K562 (cell line): ENCODE data around the gene HNRNPD. TPM values are rescaled to one million over a fixed set of nuclear protein-coding genes. Genes with fewer than 3 reads are reported as not detected.

Experiments used
- GABPB2 ChIP-seq: fragments of 250-450 bp; sonication (Bioruptor Pico); conservative IDR thresholded peaks from 2 replicates; pipeline ENCODE4 v1.5.1; 2021; ENCODE audit warnings: mild to moderate bottlenecking
- ILF3 ChIP-seq: fragments of 450-650 bp; IDR thresholded peaks from 2 replicates; pipeline ENCODE4 v1.6.1; 2018; ENCODE audit warnings: antibody characterized with exemption, mild to moderate bottlenecking, moderate library complexity, borderline replicate concordance
- LARP7 ChIP-seq: fragments of 450-650 bp; IDR thresholded peaks from 2 replicates; pipeline ENCODE4 v1.6.1; 2016
- MLLT1 ChIP-seq, 2 experiments: fragments of 450-650 bp; IDR thresholded peaks; 2 replicates each; pipeline ENCODE4 v1.6.1; 2016
- PKNOX1 ChIP-seq: fragments of 450-650 bp; IDR thresholded peaks from 2 replicates; pipeline ENCODE4 v1.6.1; 2016
- RREB1 ChIP-seq: fragments of 250-450 bp; sonication (Bioruptor Pico); IDR thresholded peaks from 2 replicates; pipeline ENCODE4 v1.4.0; 2020
- SAFB ChIP-seq: fragments of 200-400 bp; formaldehyde crosslinking; IDR thresholded peaks from 2 replicates; pipeline ENCODE4 v1.6.1; 2017; ENCODE audit warnings: low read depth, low read length, borderline replicate concordance
- ZNF655 ChIP-seq: fragments of 250-450 bp; sonication (Bioruptor Pico); IDR thresholded peaks from 2 replicates; pipeline ENCODE4 v1.5.0; 2021
- polyA plus RNA-seq, 8 experiments: library from polyadenylated mRNA; depleted of rRNA in 4 of 8; stranded (reverse) in 5 of 8; unstranded in 3 of 8; fragments of >200 nt; fragmentation: Nextera tagmentation in 2 of 8; fragmentation: Illumina TruSeq in 1 of 8; extraction: Ambion mirVana in 2 of 8; extraction: Trizol in 1 of 8; gene quantifications; 2 replicates each; pipeline versions ENCODE4 v1.2.1 to v1.2.3, GENCODE V29; 2011 to 2014; ENCODE audit warnings: inconsistent platforms in 1 of 8, missing spikeins in 1 of 8
- total RNA-seq, 7 experiments: library from RNA; depleted of rRNA in 6 of 7; stranded (reverse); fragments of >200 nt in 6 of 7; fragmentation: Illumina TruSeq in 2 of 7; extraction: Trizol in 2 of 7; gene quantifications; 2 replicates each; pipeline versions ENCODE4 v1.2.1 to v1.2.3, GENCODE V29; 2011 to 2021; ENCODE audit warnings: low replicate concordance in 1 of 7
- TF ChIP-seq, protein P1 (sequence below): IDR thresholded peaks from 2 replicates; pipeline ENCODE4 v1.6.1; 2011; ENCODE audit warnings: borderline replicate concordance, low read depth, mild to moderate bottlenecking, moderate library complexity, low read length; ENCODE audit not compliant: insufficient read depth, poor library complexity, severe bottlenecking
- TF ChIP-seq, protein P2 (sequence below): fragments of 250-450 bp; sonication (Bioruptor Pico); IDR thresholded peaks from 2 replicates; pipeline ENCODE4 v1.8.0; 2021; ENCODE audit warnings: moderate library complexity, mild to moderate bottlenecking, inconsistent platforms

The HNRNPD gene
- total and polyA plus RNA-seq, 9 of the 15 experiments (the other 6 are each of a cell fraction or from before 2014, with no cell fraction given) = 92.4 to 955 (median 160) TPM

- TF ChIP-seq ILF3 = no peak
- TF ChIP-seq, protein P1, sequence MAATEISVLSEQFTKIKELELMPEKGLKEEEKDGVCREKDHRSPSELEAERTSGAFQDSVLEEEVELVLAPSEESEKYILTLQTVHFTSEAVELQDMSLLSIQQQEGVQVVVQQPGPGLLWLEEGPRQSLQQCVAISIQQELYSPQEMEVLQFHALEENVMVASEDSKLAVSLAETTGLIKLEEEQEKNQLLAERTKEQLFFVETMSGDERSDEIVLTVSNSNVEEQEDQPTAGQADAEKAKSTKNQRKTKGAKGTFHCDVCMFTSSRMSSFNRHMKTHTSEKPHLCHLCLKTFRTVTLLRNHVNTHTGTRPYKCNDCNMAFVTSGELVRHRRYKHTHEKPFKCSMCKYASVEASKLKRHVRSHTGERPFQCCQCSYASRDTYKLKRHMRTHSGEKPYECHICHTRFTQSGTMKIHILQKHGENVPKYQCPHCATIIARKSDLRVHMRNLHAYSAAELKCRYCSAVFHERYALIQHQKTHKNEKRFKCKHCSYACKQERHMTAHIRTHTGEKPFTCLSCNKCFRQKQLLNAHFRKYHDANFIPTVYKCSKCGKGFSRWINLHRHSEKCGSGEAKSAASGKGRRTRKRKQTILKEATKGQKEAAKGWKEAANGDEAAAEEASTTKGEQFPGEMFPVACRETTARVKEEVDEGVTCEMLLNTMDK = peak; percentile 34
- TF ChIP-seq GABPB2 = no peak
- TF ChIP-seq PKNOX1 = no peak; the same call in 1 of the 2 replicates
- TF ChIP-seq ZNF655 = no peak
- peak; percentile 74 to 98; a peak in 2 of 4 replicates for TF ChIP-seq MLLT1 (IDR thresholded peaks at IDR 0.05)
- TF ChIP-seq, protein P2, sequence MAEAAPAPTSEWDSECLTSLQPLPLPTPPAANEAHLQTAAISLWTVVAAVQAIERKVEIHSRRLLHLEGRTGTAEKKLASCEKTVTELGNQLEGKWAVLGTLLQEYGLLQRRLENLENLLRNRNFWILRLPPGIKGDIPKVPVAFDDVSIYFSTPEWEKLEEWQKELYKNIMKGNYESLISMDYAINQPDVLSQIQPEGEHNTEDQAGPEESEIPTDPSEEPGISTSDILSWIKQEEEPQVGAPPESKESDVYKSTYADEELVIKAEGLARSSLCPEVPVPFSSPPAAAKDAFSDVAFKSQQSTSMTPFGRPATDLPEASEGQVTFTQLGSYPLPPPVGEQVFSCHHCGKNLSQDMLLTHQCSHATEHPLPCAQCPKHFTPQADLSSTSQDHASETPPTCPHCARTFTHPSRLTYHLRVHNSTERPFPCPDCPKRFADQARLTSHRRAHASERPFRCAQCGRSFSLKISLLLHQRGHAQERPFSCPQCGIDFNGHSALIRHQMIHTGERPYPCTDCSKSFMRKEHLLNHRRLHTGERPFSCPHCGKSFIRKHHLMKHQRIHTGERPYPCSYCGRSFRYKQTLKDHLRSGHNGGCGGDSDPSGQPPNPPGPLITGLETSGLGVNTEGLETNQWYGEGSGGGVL (CRISPR knock-in tag) = no peak
- TF ChIP-seq SAFB = no peak; the same call in 1 of the 2 replicates
- TF ChIP-seq LARP7 = no peak; the same call in 1 of the 2 replicates
- no peak for TF ChIP-seq RREB1 (CRISPR knock-in tag)
These were observed at the start of gene HNRNPD (continued) for GRCh38 chr4:82373816-82374625.
